ENCODE results near the gene ALDH3B1.

Gene ALDH3B1

DNA sequence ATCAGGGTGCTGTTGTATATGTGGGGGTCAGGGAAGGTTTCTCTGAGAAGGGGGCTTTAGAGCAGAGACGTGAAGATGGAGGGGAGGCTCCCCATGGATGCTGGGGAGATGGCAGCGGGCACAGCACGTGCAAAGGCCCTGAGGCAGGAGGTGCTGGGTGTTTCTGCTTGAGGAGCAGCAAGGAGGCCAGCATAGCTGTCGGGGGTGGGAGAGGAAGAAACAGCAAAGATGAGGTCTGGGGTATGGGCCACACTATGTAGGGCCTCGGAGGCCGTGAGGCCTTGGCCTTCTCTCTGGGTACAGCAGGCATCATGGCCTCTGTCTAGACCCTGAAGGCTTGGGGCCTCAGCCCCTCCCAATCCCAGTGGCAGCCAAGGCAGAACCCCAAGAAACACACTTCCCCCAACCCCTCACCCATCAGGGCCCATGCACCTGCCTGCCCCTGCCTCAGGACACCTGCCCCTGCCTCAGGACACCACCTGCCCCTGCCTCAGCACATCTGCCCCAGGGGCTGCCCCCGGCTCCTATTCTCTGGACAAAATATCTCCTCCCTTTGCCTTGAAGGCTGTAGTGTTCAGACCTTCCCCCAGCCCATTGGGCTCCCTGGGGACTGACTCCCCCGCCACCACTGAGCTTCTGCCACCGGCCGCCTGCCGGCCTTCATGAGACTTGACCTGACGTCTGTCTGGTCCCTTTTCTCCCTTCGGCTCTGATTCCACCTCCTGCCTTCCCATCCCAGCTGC lies 6.2 kb downstream of the ALDH3B1 start:
- no peaks in the 10 kb centered on the region for H3F3A ChIP-seq (ENCODE audit: low read depth)
- H3K4me3 ChIP-seq (ENCODE audit: low read length, poor library complexity, severe bottlenecking), result no peak overlapping the region
- no peaks in the 10 kb centered on the region for H3K27me3 ChIP-seq (ENCODE audit: insufficient read depth, low read length, poor library complexity, severe bottlenecking)
- H3K9me3 ChIP-seq (ENCODE audit: insufficient read depth, low read depth, low read length), result no peaks in the 10 kb centered on the region
- no peaks in the 10 kb centered on the region for H3K9me2 ChIP-seq (replicated peaks; ENCODE audit: low read depth, low read length)
- H3K79me2 ChIP-seq (ENCODE audit: insufficient read depth, low read length), result no peaks in the 10 kb centered on the region
- peaks cover 14% of the 10 kb centered on the region for H3K4me1 ChIP-seq (ENCODE audit: insufficient read depth, low read length, poor library complexity, severe bottlenecking)
- no peaks in the 10 kb centered on the region for H3K36me3 ChIP-seq (ENCODE audit: insufficient read depth, low read length)
- TF ChIP-seq CTCF (conservative IDR thresholded peaks at IDR 0.05; ENCODE audit: low read length) (no peak), EZH2phosphoT487 (IDR thresholded peaks at IDR 0.05; ENCODE audit: borderline replicate concordance) (no peak)
- H3K9ac ChIP-seq (ENCODE audit: low read depth, low read length, poor library complexity, severe bottlenecking), result no peak overlapping the region
- no peaks in the 10 kb centered on the region for H4K20me1 ChIP-seq (ENCODE audit: insufficient read depth, low read length, poor library complexity, severe bottlenecking)
- H2AFZ ChIP-seq (ENCODE audit: low read length), result no peak overlapping the region
- H3K4me2 ChIP-seq (ENCODE audit: low read depth, low read length, poor library complexity, severe bottlenecking), result no peak overlapping the region

- H3K9ac ChIP-seq (ENCODE audit: low read depth, low read length, poor library complexity, severe bottlenecking), result no peak overlapping the region
- no peaks in the 10 kb centered on the region for H3K36me3 ChIP-seq (ENCODE audit: insufficient read depth, low read length)
- H3K9me2 ChIP-seq (replicated peaks; ENCODE audit: low read depth, low read length), result no peaks in the 10 kb centered on the region
- H2AFZ ChIP-seq (ENCODE audit: low read length), result no peak overlapping the region
- no peak overlapping the region for H3K4me2 ChIP-seq (ENCODE audit: low read depth, low read length, poor library complexity, severe bottlenecking)
- no peaks in the 10 kb centered on the region for H4K20me1 ChIP-seq (ENCODE audit: insufficient read depth, low read length, poor library complexity, severe bottlenecking)
- no peaks in the 10 kb centered on the region for H3K9me3 ChIP-seq (ENCODE audit: insufficient read depth, low read depth, low read length)
- H3K4me3 ChIP-seq (ENCODE audit: low read length, poor library complexity, severe bottlenecking), result no peak overlapping the region
- peaks cover 9% of the 10 kb centered on the region for H3K4me1 ChIP-seq (ENCODE audit: insufficient read depth, low read length, poor library complexity, severe bottlenecking)
- no peaks in the 10 kb centered on the region for H3K79me2 ChIP-seq (ENCODE audit: insufficient read depth, low read length)
- TF ChIP-seq CTCF (conservative IDR thresholded peaks at IDR 0.05; ENCODE audit: low read length), result no peak
- TF ChIP-seq EZH2phosphoT487 (IDR thresholded peaks at IDR 0.05; ENCODE audit: borderline replicate concordance), result no peak
- H3K27me3 ChIP-seq (ENCODE audit: insufficient read depth, low read length, poor library complexity, severe bottlenecking), result no peaks in the 10 kb centered on the region
- H3F3A ChIP-seq (ENCODE audit: low read depth), result no peaks in the 10 kb centered on the region
These were observed 7.0 kb downstream of the ALDH3B1 start for GRCh38 chr11:68016904-68017817.

- Histone ChIP-seq H4K20me1 (ENCODE audit: insufficient read depth, low read length, poor library complexity, severe bottlenecking) (no peaks in the 10 kb centered on the region), H3K36me3 (ENCODE audit: insufficient read depth, low read length) (no peaks in the 10 kb centered on the region), H3K4me1 (ENCODE audit: insufficient read depth, low read length, poor library complexity, severe bottlenecking) (peaks cover 5% of the 10 kb centered on the region), H3K27me3 (ENCODE audit: insufficient read depth, low read length, poor library complexity, severe bottlenecking) (no peaks in the 10 kb centered on the region), H3K9me2 (replicated peaks; ENCODE audit: low read depth, low read length) (no peaks in the 10 kb centered on the region), H2AFZ (ENCODE audit: low read length) (no peak overlapping the region), H3K9me3 (ENCODE audit: insufficient read depth, low read depth, low read length) (no peaks in the 10 kb centered on the region), H3F3A (ENCODE audit: low read depth) (no peaks in the 10 kb centered on the region), H3K79me2 (ENCODE audit: insufficient read depth, low read length) (no peaks in the 10 kb centered on the region), H3K4me2 (ENCODE audit: low read depth, low read length, poor library complexity, severe bottlenecking) (no peak overlapping the region), H3K4me3 (ENCODE audit: low read length, poor library complexity, severe bottlenecking) (no peak overlapping the region), H3K9ac (ENCODE audit: low read depth, low read length, poor library complexity, severe bottlenecking) (no peak overlapping the region)
- TF ChIP-seq CTCF (conservative IDR thresholded peaks at IDR 0.05; ENCODE audit: low read length), result no peak
- no peak for TF ChIP-seq EZH2phosphoT487 (IDR thresholded peaks at IDR 0.05; ENCODE audit: borderline replicate concordance)
These were observed 8.0 kb downstream of the ALDH3B1 start for GRCh38 chr11:68017980-68018729.
